ENCODE measurements around the gene CAPN10.
A peak's percentile ranks its signal among the peaks of the same experiment; 100 is the strongest.

The CAPN10 gene

DNA sequence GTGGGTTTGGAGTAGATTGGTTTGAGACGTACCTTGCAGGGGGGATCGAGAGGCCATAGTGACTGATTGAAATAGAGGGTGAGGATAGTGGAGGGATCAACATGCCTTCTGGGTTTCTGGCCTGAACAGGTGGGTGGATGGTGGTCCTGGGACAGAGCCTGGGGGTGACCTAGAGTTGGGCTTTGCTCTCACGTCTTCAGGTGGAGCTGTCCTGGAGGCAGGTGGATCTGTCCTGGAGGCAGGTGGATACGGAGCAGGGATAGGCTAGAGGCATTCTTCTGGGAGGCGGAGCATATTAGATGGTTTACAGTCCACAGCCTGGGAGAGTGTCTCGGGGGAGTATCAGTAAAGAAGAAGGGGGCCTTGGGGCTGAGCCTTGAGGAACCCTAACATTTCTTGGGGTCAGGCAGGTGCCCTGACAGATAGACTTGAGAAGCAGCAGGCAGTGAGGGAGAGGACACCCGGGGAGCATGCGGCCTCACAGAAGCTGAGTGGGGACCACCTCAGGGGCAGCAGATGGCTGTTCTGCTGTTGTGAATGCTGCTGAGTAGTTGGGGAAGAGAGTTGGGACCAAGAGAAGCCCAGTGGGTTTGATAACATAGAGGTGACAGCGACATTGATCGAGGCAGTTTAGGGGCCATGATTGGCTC, 1.6 kb downstream of the CAPN10 start:
- H3K79me2 ChIP-seq (ENCODE audit: insufficient read depth, low read length), result peaks cover 53% of the 10 kb centered on the region
- H3K27ac ChIP-seq (ENCODE audit: low read depth, low read length), result no peak overlapping the region
- TF ChIP-seq, protein P1, sequence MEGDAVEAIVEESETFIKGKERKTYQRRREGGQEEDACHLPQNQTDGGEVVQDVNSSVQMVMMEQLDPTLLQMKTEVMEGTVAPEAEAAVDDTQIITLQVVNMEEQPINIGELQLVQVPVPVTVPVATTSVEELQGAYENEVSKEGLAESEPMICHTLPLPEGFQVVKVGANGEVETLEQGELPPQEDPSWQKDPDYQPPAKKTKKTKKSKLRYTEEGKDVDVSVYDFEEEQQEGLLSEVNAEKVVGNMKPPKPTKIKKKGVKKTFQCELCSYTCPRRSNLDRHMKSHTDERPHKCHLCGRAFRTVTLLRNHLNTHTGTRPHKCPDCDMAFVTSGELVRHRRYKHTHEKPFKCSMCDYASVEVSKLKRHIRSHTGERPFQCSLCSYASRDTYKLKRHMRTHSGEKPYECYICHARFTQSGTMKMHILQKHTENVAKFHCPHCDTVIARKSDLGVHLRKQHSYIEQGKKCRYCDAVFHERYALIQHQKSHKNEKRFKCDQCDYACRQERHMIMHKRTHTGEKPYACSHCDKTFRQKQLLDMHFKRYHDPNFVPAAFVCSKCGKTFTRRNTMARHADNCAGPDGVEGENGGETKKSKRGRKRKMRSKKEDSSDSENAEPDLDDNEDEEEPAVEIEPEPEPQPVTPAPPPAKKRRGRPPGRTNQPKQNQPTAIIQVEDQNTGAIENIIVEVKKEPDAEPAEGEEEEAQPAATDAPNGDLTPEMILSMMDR (IDR thresholded peaks at IDR 0.05; ENCODE audit: insufficient read depth, low read length, poor library complexity, severe bottlenecking), result no peak
- no peak for TF ChIP-seq EZH2phosphoT487 (conservative IDR thresholded peaks at IDR 0.05; ENCODE audit: low read length)
- H3K4me3 ChIP-seq (ENCODE audit: insufficient read depth, low read length, poor library complexity, severe bottlenecking), result peak overlapping the region; percentile 94
- H2AFZ ChIP-seq (ENCODE audit: low read depth, low read length, severe bottlenecking), result no peak overlapping the region
- H3K9me2 ChIP-seq (replicated peaks; ENCODE audit: insufficient read depth, low read length), result no peaks in the 10 kb centered on the region
- H4K20me1 ChIP-seq (ENCODE audit: low read depth, low read length), result peaks cover 7% of the 10 kb centered on the region; the same call in 1 of the 2 replicates
- H3K9ac ChIP-seq (ENCODE audit: low read length), result peak overlapping the region; percentile 90
- no peaks in the 10 kb centered on the region for H3K27me3 ChIP-seq (ENCODE audit: low read length)
- H3F3A ChIP-seq (ENCODE audit: insufficient read depth), result peaks cover 16% of the 10 kb centered on the region
- H3K4me2 ChIP-seq (ENCODE audit: low read depth, low read length, poor library complexity, severe bottlenecking), result peak overlapping the region; percentile 88
- H3K9me3 ChIP-seq (ENCODE audit: insufficient read depth, low read length), result no peaks in the 10 kb centered on the region
- no peaks in the 10 kb centered on the region for H3K36me3 ChIP-seq (ENCODE audit: low read length)

GRCh38 chr2:240588669-240589068, 2.1 kb downstream of the CAPN10 start:
- Histone ChIP-seq H3K9ac (ENCODE audit: low read length) (no peak overlapping the region), H3K4me3 (ENCODE audit: insufficient read depth, low read length, poor library complexity, severe bottlenecking) (no peak overlapping the region), H3K36me3 (ENCODE audit: low read length) (no peaks in the 10 kb centered on the region), H3K9me2 (replicated peaks; ENCODE audit: insufficient read depth, low read length) (no peaks in the 10 kb centered on the region), H3K9me3 (ENCODE audit: insufficient read depth, low read length) (no peaks in the 10 kb centered on the region), H2AFZ (ENCODE audit: low read depth, low read length, severe bottlenecking) (no peak overlapping the region), H3F3A (ENCODE audit: insufficient read depth) (peaks cover 16% of the 10 kb centered on the region), H3K27ac (ENCODE audit: low read depth, low read length) (no peak overlapping the region), H3K4me2 (ENCODE audit: low read depth, low read length, poor library complexity, severe bottlenecking) (peak overlapping the region; percentile 88), H3K27me3 (ENCODE audit: low read length) (no peaks in the 10 kb centered on the region), H4K20me1 (ENCODE audit: low read depth, low read length) (peaks cover 7% of the 10 kb centered on the region; the same call in 1 of the 2 replicates), H3K79me2 (ENCODE audit: insufficient read depth, low read length) (peaks cover 48% of the 10 kb centered on the region)
- TF ChIP-seq EZH2phosphoT487 (conservative IDR thresholded peaks at IDR 0.05; ENCODE audit: low read length), result no peak
- TF ChIP-seq, protein P1 (IDR thresholded peaks at IDR 0.05; ENCODE audit: insufficient read depth, low read length, poor library complexity, severe bottlenecking), result no peak

GRCh38 chr2:240589375-240589774, 2.8 kb downstream of the CAPN10 start:
- no peak overlapping the region for H3K4me2 ChIP-seq (ENCODE audit: low read depth, low read length, poor library complexity, severe bottlenecking)

More at GRCh38 chr2:240589375-240589774, 2.8 kb downstream of the CAPN10 start:
- Histone ChIP-seq H3K9me2 (replicated peaks; ENCODE audit: insufficient read depth, low read length) (no peaks in the 10 kb centered on the region), H3K4me3 (ENCODE audit: insufficient read depth, low read length, poor library complexity, severe bottlenecking) (no peak overlapping the region), H3K9me3 (ENCODE audit: insufficient read depth, low read length) (no peaks in the 10 kb centered on the region), H2AFZ (ENCODE audit: low read depth, low read length, severe bottlenecking) (no peak overlapping the region), H3K9ac (ENCODE audit: low read length) (no peak overlapping the region), H3F3A (ENCODE audit: insufficient read depth) (peaks cover 14% of the 10 kb centered on the region), H3K27ac (ENCODE audit: low read depth, low read length) (no peak overlapping the region), H3K79me2 (ENCODE audit: insufficient read depth, low read length) (peaks cover 45% of the 10 kb centered on the region), H3K36me3 (ENCODE audit: low read length) (no peaks in the 10 kb centered on the region), H3K27me3 (ENCODE audit: low read length) (no peaks in the 10 kb centered on the region), H4K20me1 (ENCODE audit: low read depth, low read length) (peaks cover 7% of the 10 kb centered on the region; the same call in 1 of the 2 replicates)
- TF ChIP-seq EZH2phosphoT487 (conservative IDR thresholded peaks at IDR 0.05; ENCODE audit: low read length), result no peak
- TF ChIP-seq, protein P1 (IDR thresholded peaks at IDR 0.05; ENCODE audit: insufficient read depth, low read length, poor library complexity, severe bottlenecking), result no peak

Measured in SU-DHL-6 (cell line).